ENCODE data around the gene CCSER1. TPM values are rescaled to one million over a fixed set of nuclear protein-coding genes. Genes with fewer than 3 reads are reported as not detected.
"Not testable (repeated sequence)": the region's sequence is repeated elsewhere in the genome, so short reads cannot be mapped to it uniquely, and the experiment has no call there.

The CCSER1 gene
- total RNA-seq, 1 donor from 2014 or later = 1.4 TPM

DNA sequence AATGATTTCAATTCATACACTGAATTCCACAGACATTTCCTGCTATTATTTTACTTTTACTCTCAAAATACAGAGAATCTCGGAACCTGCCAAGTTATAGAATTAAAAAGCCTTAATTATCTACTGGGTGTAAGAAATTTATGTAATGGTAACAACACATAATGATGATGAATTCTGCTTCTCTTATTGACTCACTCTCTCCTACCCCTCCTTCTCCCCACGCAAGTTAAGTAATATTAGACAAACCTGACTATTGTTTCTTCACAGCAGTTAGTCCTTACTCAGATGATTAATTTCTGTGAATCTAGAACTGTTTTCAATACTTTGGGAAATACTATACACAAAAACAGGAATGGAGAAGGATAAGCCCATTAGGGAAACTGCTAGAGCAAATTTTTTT, 762.0 kb downstream of the CCSER1 start:
- TF ChIP-seq, protein P1, sequence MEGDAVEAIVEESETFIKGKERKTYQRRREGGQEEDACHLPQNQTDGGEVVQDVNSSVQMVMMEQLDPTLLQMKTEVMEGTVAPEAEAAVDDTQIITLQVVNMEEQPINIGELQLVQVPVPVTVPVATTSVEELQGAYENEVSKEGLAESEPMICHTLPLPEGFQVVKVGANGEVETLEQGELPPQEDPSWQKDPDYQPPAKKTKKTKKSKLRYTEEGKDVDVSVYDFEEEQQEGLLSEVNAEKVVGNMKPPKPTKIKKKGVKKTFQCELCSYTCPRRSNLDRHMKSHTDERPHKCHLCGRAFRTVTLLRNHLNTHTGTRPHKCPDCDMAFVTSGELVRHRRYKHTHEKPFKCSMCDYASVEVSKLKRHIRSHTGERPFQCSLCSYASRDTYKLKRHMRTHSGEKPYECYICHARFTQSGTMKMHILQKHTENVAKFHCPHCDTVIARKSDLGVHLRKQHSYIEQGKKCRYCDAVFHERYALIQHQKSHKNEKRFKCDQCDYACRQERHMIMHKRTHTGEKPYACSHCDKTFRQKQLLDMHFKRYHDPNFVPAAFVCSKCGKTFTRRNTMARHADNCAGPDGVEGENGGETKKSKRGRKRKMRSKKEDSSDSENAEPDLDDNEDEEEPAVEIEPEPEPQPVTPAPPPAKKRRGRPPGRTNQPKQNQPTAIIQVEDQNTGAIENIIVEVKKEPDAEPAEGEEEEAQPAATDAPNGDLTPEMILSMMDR (IDR thresholded peaks at IDR 0.05; ENCODE audit: insufficient read depth, low read length, poor library complexity, severe bottlenecking) = no peak
- Histone ChIP-seq H3K4me3 (ENCODE audit: low read depth, low read length) (no peak overlapping the region), H3K36me3 (ENCODE audit: control insufficient read depth, insufficient read depth, low read length) (no peaks in the 10 kb centered on the region), H3K27me3 (ENCODE audit: control insufficient read depth, insufficient read depth, low read length) (no peaks in the 10 kb centered on the region)
- no peak for DNase-seq (ENCODE audit: low read depth)

GRCh38 chr4:90903413-90903812, 776.2 kb downstream of the CCSER1 start:
- not testable (repeated sequence) for H3K4me3 ChIP-seq (ENCODE audit: low read depth, low read length); H3K36me3 ChIP-seq (ENCODE audit: control insufficient read depth, insufficient read depth, low read length); DNase-seq (ENCODE audit: low read depth); H3K27me3 ChIP-seq (ENCODE audit: control insufficient read depth, insufficient read depth, low read length)

- no peak for DNase-seq (ENCODE audit: low read depth)
- H3K36me3 ChIP-seq (ENCODE audit: control insufficient read depth, insufficient read depth, low read length) = no peaks in the 10 kb centered on the region
- H3K27me3 ChIP-seq (ENCODE audit: control insufficient read depth, insufficient read depth, low read length) = no peaks in the 10 kb centered on the region
- TF ChIP-seq, protein P1 (IDR thresholded peaks at IDR 0.05; ENCODE audit: insufficient read depth, low read length, poor library complexity, severe bottlenecking) = no peak
- H3K4me3 ChIP-seq (ENCODE audit: low read depth, low read length) = no peak overlapping the region
These were observed 776.8 kb downstream of the CCSER1 start for GRCh38 chr4:90904021-90904420.

DNA sequence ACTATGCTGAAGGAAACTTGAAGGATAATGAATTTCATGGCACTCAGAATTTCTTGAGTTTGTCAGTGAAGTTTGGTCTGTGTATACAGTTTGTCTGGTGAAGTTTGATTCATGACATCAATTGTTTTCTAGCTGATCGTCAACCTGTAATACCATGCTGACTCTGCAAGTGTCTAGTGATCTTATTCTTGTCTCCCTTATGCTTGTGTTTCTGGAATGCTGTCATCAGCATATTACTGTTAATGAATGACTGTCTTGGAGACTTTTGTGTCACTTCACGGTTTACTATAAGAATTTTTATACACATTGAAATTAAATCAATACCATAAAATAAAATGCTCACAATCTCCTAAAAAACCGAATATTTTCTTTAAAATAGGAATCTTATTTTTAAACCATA, 779.0 kb downstream of the CCSER1 start:
- no peak for DNase-seq (ENCODE audit: low read depth)
- Histone ChIP-seq H3K36me3 (ENCODE audit: control insufficient read depth, insufficient read depth, low read length) (no peaks in the 10 kb centered on the region), H3K4me3 (ENCODE audit: low read depth, low read length) (no peak overlapping the region), H3K27me3 (ENCODE audit: control insufficient read depth, insufficient read depth, low read length) (no peaks in the 10 kb centered on the region)
- TF ChIP-seq, protein P1 (IDR thresholded peaks at IDR 0.05; ENCODE audit: insufficient read depth, low read length, poor library complexity, severe bottlenecking) = no peak

DNA sequence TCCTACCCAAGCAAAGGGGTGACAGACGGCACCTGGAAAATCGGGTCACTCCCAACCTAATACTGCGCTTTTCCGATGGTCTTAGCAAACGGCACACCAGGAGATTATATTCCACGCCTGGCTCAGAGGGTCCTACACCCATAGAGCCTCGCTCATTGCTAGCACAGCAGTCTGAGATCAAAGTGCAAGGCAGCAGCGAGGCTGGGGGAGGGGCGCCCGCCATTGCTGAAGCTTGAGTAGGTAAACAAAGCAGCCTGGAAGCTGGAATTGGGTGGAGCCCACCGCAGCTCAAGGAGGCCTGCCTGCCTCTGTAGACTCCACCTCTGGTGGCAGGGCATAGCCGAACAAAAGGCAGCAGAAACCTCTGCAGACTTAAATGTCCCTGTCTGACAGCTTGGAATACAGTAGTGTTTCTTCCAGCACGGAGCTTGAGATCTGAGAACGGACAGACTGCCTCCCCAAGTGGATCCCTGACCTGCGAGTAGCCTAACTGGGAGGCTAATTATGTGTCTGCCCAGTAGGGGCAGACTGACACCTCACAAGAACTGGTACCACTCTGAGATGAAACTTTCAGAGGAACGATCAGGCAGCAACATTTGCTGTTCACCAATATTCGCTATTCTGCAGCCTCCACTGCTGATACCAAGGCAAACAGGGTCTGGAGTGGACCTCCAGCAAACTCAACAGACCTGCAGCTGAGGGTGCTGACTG, 784.7 kb downstream of the CCSER1 start:
- DNase-seq (ENCODE audit: low read depth); H3K27me3 ChIP-seq (ENCODE audit: control insufficient read depth, insufficient read depth, low read length); H3K36me3 ChIP-seq (ENCODE audit: control insufficient read depth, insufficient read depth, low read length); H3K4me3 ChIP-seq (ENCODE audit: low read depth, low read length): not testable (repeated sequence)

DNA sequence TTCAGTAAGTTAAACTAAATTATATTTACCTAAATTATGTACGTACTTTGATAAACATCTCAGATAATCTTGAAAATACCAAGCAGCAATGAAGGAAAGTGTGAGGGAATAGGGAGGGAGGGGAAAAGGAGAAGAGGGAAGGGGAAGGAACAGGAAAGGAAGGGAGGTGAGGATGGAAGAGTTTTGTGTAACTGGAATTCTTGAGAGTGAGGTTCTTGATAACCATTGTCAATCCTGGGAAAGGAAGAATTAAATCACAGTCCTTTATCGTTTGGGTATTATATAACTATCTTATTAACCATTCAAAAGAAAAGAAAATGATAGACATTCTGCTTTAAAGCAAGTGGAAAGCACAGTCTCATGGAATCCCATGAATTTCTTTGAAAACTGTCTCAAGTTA, 795.0 kb downstream of the CCSER1 start:
- Histone ChIP-seq H3K36me3 (ENCODE audit: control insufficient read depth, insufficient read depth, low read length) (no peaks in the 10 kb centered on the region), H3K4me3 (ENCODE audit: low read depth, low read length) (no peak overlapping the region), H3K27me3 (ENCODE audit: control insufficient read depth, insufficient read depth, low read length) (no peaks in the 10 kb centered on the region)
- DNase-seq (ENCODE audit: low read depth) = no peak
- TF ChIP-seq, protein P1 (IDR thresholded peaks at IDR 0.05; ENCODE audit: insufficient read depth, low read length, poor library complexity, severe bottlenecking) = no peak

DNA sequence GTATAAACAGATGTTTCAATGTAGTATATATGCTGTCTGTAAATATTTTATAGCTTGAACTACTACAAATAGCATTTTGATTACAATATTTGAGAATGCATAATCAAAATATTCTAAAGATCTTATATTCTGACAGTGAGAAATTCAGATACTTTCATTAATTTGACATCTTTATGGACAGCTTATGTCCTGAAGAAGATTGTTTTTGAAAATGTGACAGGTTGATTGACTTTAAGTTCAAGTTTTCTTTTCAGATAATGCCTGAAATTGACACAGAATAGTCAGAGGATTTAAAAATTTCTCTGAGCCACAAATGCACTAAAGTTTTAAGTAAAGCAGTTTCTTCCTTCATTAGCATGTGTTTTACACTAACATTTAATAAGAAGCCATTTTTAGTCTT, 799.8 kb downstream of the CCSER1 start:
- DNase-seq (ENCODE audit: low read depth) = no peak
- no peak overlapping the region for H3K4me3 ChIP-seq (ENCODE audit: low read depth, low read length)
- H3K27me3 ChIP-seq (ENCODE audit: control insufficient read depth, insufficient read depth, low read length) = no peaks in the 10 kb centered on the region
- TF ChIP-seq, protein P1 (IDR thresholded peaks at IDR 0.05; ENCODE audit: insufficient read depth, low read length, poor library complexity, severe bottlenecking) = no peak
- H3K36me3 ChIP-seq (ENCODE audit: control insufficient read depth, insufficient read depth, low read length) = no peaks in the 10 kb centered on the region

Data from kidney epithelial cell (primary cell).